ENCODE data around the gene GRIP2. TPM values are rescaled to one million over a fixed set of nuclear protein-coding genes. Genes with fewer than 3 reads are reported as not detected.
A peak's percentile ranks its signal among the peaks of the same experiment; 100 is the strongest.

Gene GRIP2
- total and polyA plus RNA-seq, 9 of the 15 experiments (the other 6 are each of a cell fraction or from before 2014, with no cell fraction given): 0.01 TPM; not detected in 7

DNA sequence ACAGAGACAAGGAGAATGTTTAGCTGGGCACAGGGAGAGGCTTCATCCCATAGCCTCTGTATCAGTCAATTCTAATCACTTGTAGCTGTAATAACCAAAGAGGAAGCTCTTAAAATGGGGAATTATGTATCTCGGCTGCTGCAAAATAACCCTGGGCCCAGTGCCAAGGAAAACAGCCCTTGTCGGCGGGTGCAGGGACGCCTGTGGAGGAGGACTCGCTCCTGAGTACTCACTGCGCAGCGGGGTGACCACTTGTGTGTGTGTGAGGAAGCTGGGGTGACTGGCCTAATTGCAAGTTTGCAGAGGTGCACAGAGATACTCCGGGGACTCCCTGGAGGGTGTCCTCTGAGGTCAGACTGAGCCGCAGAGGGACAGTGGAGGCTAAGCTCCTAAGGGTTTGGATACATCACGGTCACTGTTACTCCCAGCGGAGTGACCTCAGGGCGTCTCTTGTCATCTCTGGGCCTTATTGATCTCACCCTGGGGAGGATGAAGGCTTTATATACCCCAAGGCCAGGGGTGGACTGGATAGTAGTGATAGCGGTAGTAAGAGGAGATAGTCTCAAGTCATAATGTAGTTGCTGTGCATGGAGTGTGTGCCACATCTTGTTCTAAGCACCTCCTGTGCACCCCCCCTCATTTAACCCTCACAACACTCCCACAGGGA, 100.5 kb downstream of the GRIP2 start (continued):
- TF ChIP-seq, protein P1, sequence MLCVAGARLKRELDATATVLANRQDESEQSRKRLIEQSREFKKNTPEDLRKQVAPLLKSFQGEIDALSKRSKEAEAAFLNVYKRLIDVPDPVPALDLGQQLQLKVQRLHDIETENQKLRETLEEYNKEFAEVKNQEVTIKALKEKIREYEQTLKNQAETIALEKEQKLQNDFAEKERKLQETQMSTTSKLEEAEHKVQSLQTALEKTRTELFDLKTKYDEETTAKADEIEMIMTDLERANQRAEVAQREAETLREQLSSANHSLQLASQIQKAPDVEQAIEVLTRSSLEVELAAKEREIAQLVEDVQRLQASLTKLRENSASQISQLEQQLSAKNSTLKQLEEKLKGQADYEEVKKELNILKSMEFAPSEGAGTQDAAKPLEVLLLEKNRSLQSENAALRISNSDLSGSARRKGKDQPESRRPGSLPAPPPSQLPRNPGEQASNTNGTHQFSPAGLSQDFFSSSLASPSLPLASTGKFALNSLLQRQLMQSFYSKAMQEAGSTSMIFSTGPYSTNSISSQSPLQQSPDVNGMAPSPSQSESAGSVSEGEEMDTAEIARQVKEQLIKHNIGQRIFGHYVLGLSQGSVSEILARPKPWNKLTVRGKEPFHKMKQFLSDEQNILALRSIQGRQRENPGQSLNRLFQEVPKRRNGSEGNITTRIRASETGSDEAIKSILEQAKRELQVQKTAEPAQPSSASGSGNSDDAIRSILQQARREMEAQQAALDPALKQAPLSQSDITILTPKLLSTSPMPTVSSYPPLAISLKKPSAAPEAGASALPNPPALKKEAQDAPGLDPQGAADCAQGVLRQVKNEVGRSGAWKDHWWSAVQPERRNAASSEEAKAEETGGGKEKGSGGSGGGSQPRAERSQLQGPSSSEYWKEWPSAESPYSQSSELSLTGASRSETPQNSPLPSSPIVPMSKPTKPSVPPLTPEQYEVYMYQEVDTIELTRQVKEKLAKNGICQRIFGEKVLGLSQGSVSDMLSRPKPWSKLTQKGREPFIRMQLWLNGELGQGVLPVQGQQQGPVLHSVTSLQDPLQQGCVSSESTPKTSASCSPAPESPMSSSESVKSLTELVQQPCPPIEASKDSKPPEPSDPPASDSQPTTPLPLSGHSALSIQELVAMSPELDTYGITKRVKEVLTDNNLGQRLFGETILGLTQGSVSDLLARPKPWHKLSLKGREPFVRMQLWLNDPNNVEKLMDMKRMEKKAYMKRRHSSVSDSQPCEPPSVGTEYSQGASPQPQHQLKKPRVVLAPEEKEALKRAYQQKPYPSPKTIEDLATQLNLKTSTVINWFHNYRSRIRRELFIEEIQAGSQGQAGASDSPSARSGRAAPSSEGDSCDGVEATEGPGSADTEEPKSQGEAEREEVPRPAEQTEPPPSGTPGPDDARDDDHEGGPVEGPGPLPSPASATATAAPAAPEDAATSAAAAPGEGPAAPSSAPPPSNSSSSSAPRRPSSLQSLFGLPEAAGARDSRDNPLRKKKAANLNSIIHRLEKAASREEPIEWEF (CRISPR knock-in tag; IDR thresholded peaks at IDR 0.05): no peak
- TF ChIP-seq MXI1 (IDR thresholded peaks at IDR 0.05; ENCODE audit: low read depth, low read length) (no peak), POLR3A (IDR thresholded peaks at IDR 0.05; ENCODE audit: borderline replicate concordance, extremely low read depth, insufficient read depth, insufficient read length) (no peak), RAD51 (IDR thresholded peaks at IDR 0.05; ENCODE audit: borderline replicate concordance, low read depth) (no peak), ZFX (CRISPR knock-in tag; IDR thresholded peaks at IDR 0.05) (no peak), C11orf30 (IDR thresholded peaks at IDR 0.05; ENCODE audit: low read depth) (no peak), HMBOX1 (IDR thresholded peaks at IDR 0.05) (peak; percentile 41; the same call in 1 of the 2 replicates)
- TF ChIP-seq, protein P2, sequence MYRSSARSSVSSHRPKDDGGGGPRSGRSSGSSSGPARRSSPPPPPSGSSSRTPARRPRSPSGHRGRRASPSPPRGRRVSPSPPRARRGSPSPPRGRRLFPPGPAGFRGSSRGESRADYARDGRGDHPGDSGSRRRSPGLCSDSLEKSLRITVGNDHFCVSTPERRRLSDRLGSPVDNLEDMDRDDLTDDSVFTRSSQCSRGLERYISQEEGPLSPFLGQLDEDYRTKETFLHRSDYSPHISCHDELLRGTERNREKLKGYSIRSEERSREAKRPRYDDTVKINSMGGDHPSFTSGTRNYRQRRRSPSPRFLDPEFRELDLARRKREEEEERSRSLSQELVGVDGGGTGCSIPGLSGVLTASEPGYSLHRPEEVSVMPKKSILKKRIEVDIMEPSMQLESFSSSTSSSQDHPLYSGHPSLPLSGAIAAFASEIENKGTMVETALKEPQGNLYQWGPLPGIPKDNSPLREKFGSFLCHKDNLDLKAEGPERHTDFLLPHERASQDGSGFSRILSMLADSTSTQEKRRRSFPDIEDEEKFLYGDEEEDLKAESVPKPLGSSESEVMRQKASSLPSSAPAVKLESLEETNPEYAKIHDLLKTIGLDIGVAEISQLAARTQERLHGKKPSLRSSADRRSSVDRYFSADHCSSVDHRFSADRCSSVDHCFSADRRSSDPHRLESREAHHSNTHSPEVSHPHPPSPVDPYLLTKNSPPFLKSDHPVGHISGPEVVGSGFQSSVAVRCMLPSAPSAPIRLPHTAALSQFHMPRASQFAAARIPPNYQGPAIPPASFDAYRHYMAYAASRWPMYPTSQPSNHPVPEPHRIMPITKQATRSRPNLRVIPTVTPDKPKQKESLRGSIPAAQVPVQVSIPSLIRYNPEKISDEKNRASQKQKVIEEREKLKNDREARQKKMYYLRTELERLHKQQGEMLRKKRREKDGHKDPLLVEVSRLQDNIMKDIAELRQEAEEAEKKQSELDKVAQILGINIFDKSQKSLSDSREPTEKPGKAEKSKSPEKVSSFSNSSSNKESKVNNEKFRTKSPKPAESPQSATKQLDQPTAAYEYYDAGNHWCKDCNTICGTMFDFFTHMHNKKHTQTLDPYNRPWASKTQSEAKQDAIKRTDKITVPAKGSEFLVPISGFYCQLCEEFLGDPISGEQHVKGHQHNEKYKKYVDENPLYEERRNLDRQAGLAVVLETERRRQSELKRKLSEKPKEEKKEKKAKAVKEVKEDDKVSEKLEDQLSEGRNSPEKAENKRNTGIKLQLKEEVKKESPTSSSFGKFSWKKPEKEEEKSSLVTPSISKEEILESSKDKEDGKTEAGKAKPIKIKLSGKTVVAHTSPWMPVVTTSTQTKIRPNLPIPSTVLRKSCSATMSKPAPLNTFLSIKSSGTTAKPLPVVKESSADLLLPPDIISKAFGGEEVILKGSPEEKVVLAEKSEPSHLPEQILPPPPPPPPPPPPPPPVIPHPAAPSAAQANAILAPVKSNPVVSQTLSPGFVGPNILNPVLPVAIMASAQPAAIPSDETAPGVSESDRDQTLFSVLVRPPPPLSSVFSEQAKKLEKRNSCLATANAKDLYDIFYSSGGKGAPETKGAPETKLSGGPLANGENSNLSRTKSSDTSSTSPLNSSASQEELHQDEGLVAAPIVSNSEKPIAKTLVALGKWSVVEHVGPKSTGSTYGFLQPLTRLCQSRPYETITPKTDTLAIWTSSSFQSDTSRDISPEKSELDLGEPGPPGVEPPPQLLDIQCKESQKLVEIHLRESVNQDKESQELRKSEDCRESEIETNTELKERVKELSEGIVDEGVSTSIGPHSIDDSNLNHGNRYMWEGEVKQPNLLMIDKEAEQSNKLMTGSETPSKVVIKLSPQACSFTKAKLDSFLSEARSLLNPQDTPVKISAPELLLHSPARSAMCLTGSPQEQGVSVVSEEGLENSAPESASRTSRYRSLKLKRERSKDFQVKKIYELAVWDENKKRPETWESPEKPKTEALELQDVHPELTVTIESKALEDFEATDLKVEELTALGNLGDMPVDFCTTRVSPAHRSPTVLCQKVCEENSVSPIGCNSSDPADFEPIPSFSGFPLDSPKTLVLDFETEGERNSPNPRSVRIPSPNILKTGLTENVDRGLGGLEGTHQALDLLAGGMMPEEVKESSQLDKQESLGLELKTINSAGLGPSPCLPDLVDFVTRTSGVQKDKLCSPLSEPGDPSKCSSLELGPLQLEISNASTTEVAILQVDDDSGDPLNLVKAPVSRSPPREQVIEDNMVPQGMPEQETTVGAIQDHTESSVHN (IDR thresholded peaks at IDR 0.05; ENCODE audit: borderline replicate concordance in 1 of 2, low read depth in 1 of 2): no peak
- TF ChIP-seq, protein P3, sequence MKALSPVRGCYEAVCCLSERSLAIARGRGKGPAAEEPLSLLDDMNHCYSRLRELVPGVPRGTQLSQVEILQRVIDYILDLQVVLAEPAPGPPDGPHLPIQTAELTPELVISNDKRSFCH (CRISPR knock-in tag; IDR thresholded peaks at IDR 0.05): no peak
- TF ChIP-seq, protein P3 (tag; IDR thresholded peaks at IDR 0.05): no peak

All from K562 (cell line).